ENCODE measurements around the gene USH1C.

Gene USH1C

DNA sequence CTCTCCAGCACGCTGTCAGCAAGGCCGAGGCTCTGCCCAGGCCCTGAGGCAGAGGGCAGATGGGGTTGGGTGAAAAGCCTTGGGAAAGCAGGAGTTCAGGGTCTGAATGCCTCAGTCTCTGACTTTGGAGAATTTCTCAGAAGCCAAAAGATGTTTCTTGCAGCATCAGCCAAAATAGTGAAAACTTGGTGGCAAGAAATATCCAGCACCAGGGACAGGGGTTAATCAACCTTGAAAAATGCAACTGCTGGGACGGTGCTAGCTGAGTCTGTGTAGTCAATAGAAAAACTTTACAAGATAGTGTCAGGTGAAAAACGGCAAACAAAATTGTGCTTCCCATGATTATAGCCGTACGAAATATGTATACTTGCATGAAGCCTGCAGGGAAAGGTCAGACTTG is 66.1 kb downstream of the USH1C start:
- Histone ChIP-seq H3K36me3 (ENCODE audit: insufficient read depth) (no peaks in the 10 kb centered on the region), H3K4me1 (ENCODE audit: low read depth, poor library complexity, severe bottlenecking) (no peaks in the 10 kb centered on the region), H3K9ac (no peak overlapping the region), H3K4me3 (IDR thresholded peaks at IDR 0.05; ENCODE audit: insufficient read depth, low read depth, low read length) (no peak overlapping the region), H3K27ac (no peak overlapping the region), H3K4me2 (no peak overlapping the region), H3K79me2 (ENCODE audit: insufficient read depth, low read depth) (no peaks in the 10 kb centered on the region), H2AFZ (ENCODE audit: low read depth) (no peak overlapping the region), H4K20me1 (ENCODE audit: insufficient read depth) (no peaks in the 10 kb centered on the region), H3K27me3 (ENCODE audit: insufficient read depth, low read depth) (no peaks in the 10 kb centered on the region)
- TF ChIP-seq, protein P1, sequence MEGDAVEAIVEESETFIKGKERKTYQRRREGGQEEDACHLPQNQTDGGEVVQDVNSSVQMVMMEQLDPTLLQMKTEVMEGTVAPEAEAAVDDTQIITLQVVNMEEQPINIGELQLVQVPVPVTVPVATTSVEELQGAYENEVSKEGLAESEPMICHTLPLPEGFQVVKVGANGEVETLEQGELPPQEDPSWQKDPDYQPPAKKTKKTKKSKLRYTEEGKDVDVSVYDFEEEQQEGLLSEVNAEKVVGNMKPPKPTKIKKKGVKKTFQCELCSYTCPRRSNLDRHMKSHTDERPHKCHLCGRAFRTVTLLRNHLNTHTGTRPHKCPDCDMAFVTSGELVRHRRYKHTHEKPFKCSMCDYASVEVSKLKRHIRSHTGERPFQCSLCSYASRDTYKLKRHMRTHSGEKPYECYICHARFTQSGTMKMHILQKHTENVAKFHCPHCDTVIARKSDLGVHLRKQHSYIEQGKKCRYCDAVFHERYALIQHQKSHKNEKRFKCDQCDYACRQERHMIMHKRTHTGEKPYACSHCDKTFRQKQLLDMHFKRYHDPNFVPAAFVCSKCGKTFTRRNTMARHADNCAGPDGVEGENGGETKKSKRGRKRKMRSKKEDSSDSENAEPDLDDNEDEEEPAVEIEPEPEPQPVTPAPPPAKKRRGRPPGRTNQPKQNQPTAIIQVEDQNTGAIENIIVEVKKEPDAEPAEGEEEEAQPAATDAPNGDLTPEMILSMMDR (conservative IDR thresholded peaks at IDR 0.05; ENCODE audit: low read depth, low read length): no peak

DNA sequence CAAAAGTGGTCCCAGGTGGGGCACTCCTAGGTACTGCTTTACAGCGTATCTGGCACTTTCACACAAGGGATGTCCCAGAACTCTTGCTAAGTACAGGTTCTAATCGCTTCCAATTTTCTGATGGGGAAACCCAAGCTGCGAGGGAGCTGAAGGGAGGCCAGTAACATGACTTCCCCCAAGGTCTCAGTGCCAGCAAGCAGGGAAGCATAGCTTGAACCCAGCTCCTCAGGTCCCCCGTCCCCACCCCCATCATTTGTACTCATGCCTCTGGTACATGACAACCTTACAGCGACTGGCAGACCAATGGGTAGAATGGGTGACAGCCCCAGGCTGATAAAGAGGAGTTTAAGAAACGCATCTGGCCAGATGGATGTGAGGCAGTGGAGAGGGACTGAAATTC is 66.9 kb downstream of the USH1C start:
- H4K20me1 ChIP-seq (ENCODE audit: insufficient read depth): no peaks in the 10 kb centered on the region
- H3K27me3 ChIP-seq (ENCODE audit: insufficient read depth, low read depth): no peaks in the 10 kb centered on the region
- no peak overlapping the region for H3K4me3 ChIP-seq (IDR thresholded peaks at IDR 0.05; ENCODE audit: insufficient read depth, low read depth, low read length)
- no peaks in the 10 kb centered on the region for H3K4me1 ChIP-seq (ENCODE audit: low read depth, poor library complexity, severe bottlenecking)
- TF ChIP-seq, protein P1 (conservative IDR thresholded peaks at IDR 0.05; ENCODE audit: low read depth, low read length): no peak
- no peak overlapping the region for H3K9ac ChIP-seq
- H3K36me3 ChIP-seq (ENCODE audit: insufficient read depth): no peaks in the 10 kb centered on the region
- no peak overlapping the region for H3K27ac ChIP-seq
- H2AFZ ChIP-seq (ENCODE audit: low read depth): no peak overlapping the region
- no peak overlapping the region for H3K4me2 ChIP-seq
- H3K79me2 ChIP-seq (ENCODE audit: insufficient read depth, low read depth): no peaks in the 10 kb centered on the region

DNA sequence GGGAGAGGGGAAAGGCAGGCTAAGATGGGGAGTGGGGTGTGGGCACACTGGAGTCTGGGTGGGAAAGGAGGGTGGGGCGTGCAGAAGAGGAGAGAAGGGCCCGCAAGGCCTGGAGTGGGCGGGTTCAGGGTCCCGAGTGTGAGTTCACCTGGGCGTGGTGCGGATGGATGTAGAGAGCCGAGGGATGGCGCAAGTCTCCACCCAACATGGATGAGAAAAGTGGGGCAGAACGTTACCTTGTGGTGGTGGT is 67.2 kb downstream of the USH1C start:
- no peak overlapping the region for H3K4me3 ChIP-seq (IDR thresholded peaks at IDR 0.05; ENCODE audit: insufficient read depth, low read depth, low read length)

DNA sequence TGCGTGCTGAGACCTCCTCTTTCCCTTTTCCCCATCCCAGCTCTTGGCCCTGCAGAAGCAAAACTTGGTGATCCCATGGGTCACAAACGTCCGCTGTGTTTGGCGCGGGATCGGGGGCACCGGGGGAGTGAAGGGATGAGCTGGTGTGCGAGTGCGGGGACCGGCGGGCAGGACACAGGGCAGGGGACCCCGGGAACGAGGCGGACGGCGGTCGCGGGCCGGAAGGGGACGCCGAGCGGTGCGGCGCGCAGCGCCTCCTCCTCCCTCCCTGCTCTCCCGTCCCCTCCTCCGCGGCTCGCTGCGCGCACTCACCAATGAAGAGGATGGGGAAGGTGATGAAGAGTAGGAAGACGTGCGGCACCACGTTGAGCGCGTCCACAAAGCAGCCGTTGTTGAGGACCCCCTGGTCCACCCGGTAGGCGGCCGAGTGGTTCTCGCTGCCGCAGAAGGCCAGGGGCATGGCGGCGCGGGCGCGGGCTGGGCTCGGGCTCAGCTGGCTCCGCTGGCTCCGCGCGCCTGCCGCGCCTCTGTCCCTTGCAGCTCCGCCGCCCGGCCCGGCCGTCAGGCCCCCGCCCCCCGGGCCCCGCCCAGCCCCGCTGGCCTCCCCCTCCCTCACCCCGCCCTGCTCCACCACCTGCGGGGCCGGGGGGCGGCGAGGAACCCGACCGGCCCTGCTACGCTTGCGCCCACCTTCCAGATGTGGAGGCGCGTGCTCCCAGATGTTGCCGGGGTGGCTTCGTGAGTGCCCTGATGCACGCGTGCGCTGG is 67.7 kb downstream of the USH1C start, which contains the start of gene ABCC8:
Gene ABCC8 (minus strand): TSS at position 529 of the 767 bp plus-strand sequence. CDS start 69 bp downstream, at position 460.
- H2AFZ ChIP-seq (ENCODE audit: low read depth): no peak within 1 kb of the TSS
- H3K27me3 ChIP-seq (ENCODE audit: insufficient read depth, low read depth): no peaks in the 10 kb centered on the region
- H3K27ac ChIP-seq: no peak within 1 kb of the TSS
- H3K4me1 ChIP-seq (ENCODE audit: low read depth, poor library complexity, severe bottlenecking): no peaks in the 10 kb centered on the region
- no peaks in the 10 kb centered on the region for H3K79me2 ChIP-seq (ENCODE audit: insufficient read depth, low read depth)
- H3K4me2 ChIP-seq: no peak within 1 kb of the TSS
- H3K36me3 ChIP-seq (ENCODE audit: insufficient read depth): no peaks in the 10 kb centered on the region
- H3K9ac ChIP-seq: no peak within 1 kb of the TSS
- TF ChIP-seq, protein P1 (conservative IDR thresholded peaks at IDR 0.05; ENCODE audit: low read depth, low read length): no peak
- H4K20me1 ChIP-seq (ENCODE audit: insufficient read depth): no peaks in the 10 kb centered on the region
- H3K4me3 ChIP-seq (IDR thresholded peaks at IDR 0.05; ENCODE audit: insufficient read depth, low read depth, low read length): no peak within 1 kb of the TSS

More for the DNA sequence above, 67.2 kb downstream of the USH1C start:
- Histone ChIP-seq H3K4me1 (ENCODE audit: low read depth, poor library complexity, severe bottlenecking) (no peaks in the 10 kb centered on the region), H3K9ac (no peak overlapping the region), H3K27me3 (ENCODE audit: insufficient read depth, low read depth) (no peaks in the 10 kb centered on the region), H3K4me2 (no peak overlapping the region), H3K27ac (no peak overlapping the region), H3K79me2 (ENCODE audit: insufficient read depth, low read depth) (no peaks in the 10 kb centered on the region), H2AFZ (ENCODE audit: low read depth) (no peak overlapping the region), H3K36me3 (ENCODE audit: insufficient read depth) (no peaks in the 10 kb centered on the region), H4K20me1 (ENCODE audit: insufficient read depth) (no peaks in the 10 kb centered on the region)
- TF ChIP-seq, protein P1 (conservative IDR thresholded peaks at IDR 0.05; ENCODE audit: low read depth, low read length): no peak

All from KMS-11 (cell line).